ENCODE results near the gene AGAP5. TPM values are rescaled to one million over a fixed set of nuclear protein-coding genes. Genes with fewer than 3 reads are reported as not detected.
"Not testable (repeated sequence)": the region's sequence is repeated elsewhere in the genome, so short reads cannot be mapped to it uniquely, and the experiment has no call there.

The AGAP5 gene
- total and polyA plus RNA-seq, 5 experiments from 2014 or later = 0.19 to 13.2 (median 5.4) TPM; not detected in 1

DNA sequence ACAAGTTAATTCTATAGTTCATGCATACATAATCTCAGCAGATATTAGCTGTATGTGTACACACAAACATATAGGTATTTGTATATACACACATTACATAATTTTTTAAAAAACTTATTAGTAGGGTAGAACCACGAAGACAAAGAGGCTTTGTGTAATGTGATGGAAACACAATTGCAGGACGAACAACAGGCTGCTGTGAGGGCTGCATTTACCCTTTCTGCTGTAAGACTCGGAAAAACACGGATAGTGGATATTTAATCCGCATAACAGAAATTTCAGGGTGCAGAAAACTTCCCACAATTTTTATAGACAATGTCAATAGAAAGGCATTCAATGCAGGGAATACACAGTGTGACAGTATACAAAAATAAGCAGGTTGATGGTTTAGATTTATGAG lies 13.8 kb upstream of the AGAP5 start:
- not testable (repeated sequence) for H3K9me3 Mint-ChIP-seq

DNA sequence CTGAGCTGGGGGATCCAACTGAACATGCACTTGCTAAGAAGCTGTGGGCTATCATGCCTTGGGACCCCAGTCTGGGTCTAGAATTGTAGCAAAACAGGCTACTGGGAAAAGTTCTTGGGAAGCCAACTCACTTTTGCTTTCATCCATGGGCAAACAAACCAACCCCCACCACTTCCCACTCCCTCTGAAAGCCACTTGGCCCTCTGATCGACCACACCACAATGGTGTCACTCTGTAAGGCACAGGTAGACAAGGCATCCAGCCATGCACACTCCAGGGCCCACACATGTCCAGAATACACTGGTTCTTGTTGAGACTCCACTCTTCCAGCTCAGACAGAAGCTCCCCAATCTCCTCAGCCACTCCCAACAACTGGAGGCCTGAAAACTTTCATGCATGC lies 10.2 kb upstream of the AGAP5 start:
- H3K27me3 Mint-ChIP-seq, H3K4me1 Mint-ChIP-seq, DNase-seq, ATAC-seq, H3K27ac Mint-ChIP-seq, POLR2A ChIA-PET, H3K4me3 Mint-ChIP-seq, H3K9me3 Mint-ChIP-seq: not testable (repeated sequence)
- H3K36me3 Mint-ChIP-seq = peaks cover 0 to 44% (median 10%) of the 10 kb centered on the region in 3 donors

More for the DNA sequence above, 13.8 kb upstream of the AGAP5 start:
- H3K36me3 Mint-ChIP-seq = peaks cover 0 to 43% (median 12%) of the 10 kb centered on the region in 3 donors
- H3K27ac Mint-ChIP-seq, POLR2A ChIA-PET, DNase-seq, ATAC-seq, H3K4me1 Mint-ChIP-seq, H3K27me3 Mint-ChIP-seq, H3K4me3 Mint-ChIP-seq: not testable (repeated sequence)

GRCh38 chr10:73707628-73708027 lies 9.7 kb upstream of the AGAP5 start:
- H3K4me3 Mint-ChIP-seq, H3K27me3 Mint-ChIP-seq, H3K9me3 Mint-ChIP-seq, DNase-seq, POLR2A ChIA-PET, ATAC-seq, H3K4me1 Mint-ChIP-seq, H3K27ac Mint-ChIP-seq: not testable (repeated sequence)
- H3K36me3 Mint-ChIP-seq = peaks cover 0 to 41% (median 8%) of the 10 kb centered on the region in 3 donors

- Mint-ChIP-seq H3K36me3 (peaks cover 0 to 42% (median 5%) of the 10 kb centered on the region in 3 donors), H3K27ac (peak overlapping the region in 1 of 10 donors; percentile 44)
- ATAC-seq, H3K4me3 Mint-ChIP-seq, H3K4me1 Mint-ChIP-seq, H3K9me3 Mint-ChIP-seq, DNase-seq, H3K27me3 Mint-ChIP-seq, POLR2A ChIA-PET: not testable (repeated sequence)
These were observed 8.6 kb upstream of the AGAP5 start for GRCh38 chr10:73706488-73706887.

GRCh38 chr10:73705506-73706072 lies 7.7 kb upstream of the AGAP5 start:
- POLR2A ChIA-PET, ATAC-seq, H3K9me3 Mint-ChIP-seq, H3K4me3 Mint-ChIP-seq, H3K27ac Mint-ChIP-seq, H3K27me3 Mint-ChIP-seq, DNase-seq, H3K4me1 Mint-ChIP-seq: not testable (repeated sequence)
- peaks cover 0 to 45% (median 5%) of the 10 kb centered on the region in 3 donors for H3K36me3 Mint-ChIP-seq

- H3K4me3 Mint-ChIP-seq, H3K27me3 Mint-ChIP-seq, POLR2A ChIA-PET, H3K9me3 Mint-ChIP-seq, ATAC-seq, DNase-seq, H3K27ac Mint-ChIP-seq, H3K4me1 Mint-ChIP-seq: not testable (repeated sequence)
- peaks cover 0 to 39% (median 5%) of the 10 kb centered on the region in 3 donors for H3K36me3 Mint-ChIP-seq
These were observed 6.0 kb upstream of the AGAP5 start for GRCh38 chr10:73703924-73704323.

- H3K9me3 Mint-ChIP-seq, H3K27me3 Mint-ChIP-seq, POLR2A ChIA-PET, ATAC-seq, H3K4me1 Mint-ChIP-seq, H3K27ac Mint-ChIP-seq, DNase-seq, H3K4me3 Mint-ChIP-seq: not testable (repeated sequence)
- H3K36me3 Mint-ChIP-seq = peaks cover 0 to 32% (median 3%) of the 10 kb centered on the region in 3 donors
These were observed 910 bp upstream of the AGAP5 start for GRCh38 chr10:73698819-73699218.

DNA sequence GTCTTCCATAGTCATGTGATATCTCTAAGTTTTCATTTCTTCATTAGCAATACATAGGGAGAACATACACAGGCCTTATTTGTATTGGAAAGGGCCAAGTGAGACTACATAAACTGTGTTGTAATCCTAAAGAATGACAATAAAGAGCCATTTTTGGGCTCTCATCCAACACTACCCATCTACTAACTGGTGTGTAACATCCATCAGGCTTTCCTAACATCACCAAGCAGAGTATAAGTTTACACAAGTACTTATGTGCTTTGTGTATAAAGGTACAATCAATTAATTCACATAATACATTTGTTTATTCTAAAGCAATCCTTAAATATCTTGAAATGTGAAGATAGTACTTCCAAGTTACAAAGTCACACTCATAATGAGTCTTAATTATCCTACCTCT lies 2.6 kb downstream of the AGAP5 start:
- H3K36me3 Mint-ChIP-seq = peaks cover 0 to 23% (median 0%) of the 10 kb centered on the region in 3 donors
- DNase-seq, H3K9me3 Mint-ChIP-seq, H3K4me1 Mint-ChIP-seq, H3K27me3 Mint-ChIP-seq, POLR2A ChIA-PET, H3K27ac Mint-ChIP-seq, ATAC-seq, H3K4me3 Mint-ChIP-seq: not testable (repeated sequence)

DNA sequence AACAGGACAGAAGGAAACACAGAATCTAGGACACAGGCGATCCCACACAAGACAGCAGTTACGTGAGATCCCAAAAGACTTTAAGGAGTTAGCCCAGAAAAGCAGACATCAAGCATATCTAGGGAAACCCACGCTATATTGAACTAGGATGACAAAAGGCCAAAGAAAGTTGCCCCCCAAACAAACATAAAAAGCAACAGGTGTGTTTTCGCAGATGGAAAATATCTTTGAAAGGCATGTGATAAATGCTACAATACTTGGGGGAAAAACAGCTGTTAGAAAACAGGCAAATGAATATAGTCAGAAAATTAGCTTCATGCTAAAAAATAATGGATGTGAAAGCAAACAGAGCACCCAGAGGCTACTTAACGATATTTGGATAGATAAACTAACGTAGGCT lies 7.2 kb downstream of the AGAP5 start:
- DNase-seq, ATAC-seq, H3K4me3 Mint-ChIP-seq, H3K27me3 Mint-ChIP-seq, H3K9me3 Mint-ChIP-seq, POLR2A ChIA-PET, H3K27ac Mint-ChIP-seq, H3K4me1 Mint-ChIP-seq: not testable (repeated sequence)
- peaks cover 0 to 29% (median 3%) of the 10 kb centered on the region in 3 donors for H3K36me3 Mint-ChIP-seq

DNA sequence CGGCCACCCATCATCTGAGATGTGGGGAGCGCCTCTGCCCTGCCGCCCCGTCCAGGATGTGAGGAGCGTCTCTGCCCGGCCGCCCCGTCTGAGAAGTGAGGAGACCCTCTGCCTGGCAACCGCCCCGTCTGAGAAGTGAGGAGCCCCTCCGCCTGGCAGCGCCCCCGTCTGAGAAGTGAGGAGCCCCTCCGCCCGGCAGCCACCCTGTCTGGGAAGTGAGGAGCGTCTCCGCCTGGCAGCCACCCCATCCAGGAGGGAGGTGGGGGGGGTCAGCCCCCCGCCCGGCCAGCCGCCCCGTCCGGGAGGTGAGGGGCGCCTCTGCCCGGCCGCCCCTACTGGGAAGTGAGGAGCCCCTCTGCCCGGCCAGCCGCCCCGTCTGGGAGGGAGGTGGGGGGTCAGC lies 8.3 kb downstream of the AGAP5 start:
- H3K9me3 Mint-ChIP-seq, POLR2A ChIA-PET, ATAC-seq, H3K27me3 Mint-ChIP-seq, H3K4me1 Mint-ChIP-seq, H3K27ac Mint-ChIP-seq, H3K4me3 Mint-ChIP-seq, DNase-seq: not testable (repeated sequence)
- peaks cover 0 to 34% (median 3%) of the 10 kb centered on the region in 3 donors for H3K36me3 Mint-ChIP-seq

DNA sequence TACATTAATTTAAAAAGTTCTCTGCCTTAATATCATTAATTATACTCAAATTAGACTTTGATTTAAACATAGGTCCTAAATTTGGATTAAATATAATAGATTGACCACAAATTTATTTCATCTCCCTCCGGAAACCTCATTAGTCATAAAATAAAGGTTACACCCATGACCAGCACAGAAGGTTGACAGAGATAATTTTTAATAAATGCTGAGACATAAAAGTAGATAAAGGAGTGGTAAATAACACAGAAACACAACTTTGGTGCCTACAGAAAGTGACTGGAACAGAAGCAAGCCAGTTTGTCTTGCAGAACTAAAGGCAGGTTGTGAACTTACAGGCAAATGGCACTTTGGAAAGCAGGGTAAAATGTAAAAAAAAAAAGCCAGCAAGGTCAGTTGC lies 10.3 kb downstream of the AGAP5 start:
- H3K36me3 Mint-ChIP-seq = peaks cover 0 to 28% (median 3%) of the 10 kb centered on the region in 3 donors
- H3K9me3 Mint-ChIP-seq, H3K4me3 Mint-ChIP-seq, ATAC-seq, H3K27me3 Mint-ChIP-seq, H3K27ac Mint-ChIP-seq, POLR2A ChIA-PET, DNase-seq, H3K4me1 Mint-ChIP-seq: not testable (repeated sequence)

DNA sequence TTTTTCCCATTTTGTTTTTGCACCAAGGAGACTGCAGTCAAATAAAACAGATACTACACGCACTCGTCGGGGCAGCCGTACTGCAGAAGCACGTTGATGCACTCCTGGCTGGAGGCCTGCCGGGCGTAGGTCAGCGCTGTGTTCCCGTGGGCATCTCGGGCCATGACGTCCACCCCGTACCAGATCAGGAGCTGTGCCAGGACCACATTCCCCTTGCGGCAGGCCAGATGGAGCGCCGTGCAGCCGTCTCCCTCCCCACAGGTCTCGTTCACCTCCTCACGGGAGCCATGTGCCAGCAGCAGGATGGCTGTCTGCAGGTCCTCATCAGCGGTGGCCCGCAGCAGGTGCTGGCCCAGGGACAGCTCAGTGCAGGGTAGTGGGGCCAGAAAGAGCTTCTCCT lies 23.4 kb downstream of the AGAP5 start:
- H3K9me3 Mint-ChIP-seq, POLR2A ChIA-PET, H3K36me3 Mint-ChIP-seq, H3K4me1 Mint-ChIP-seq, H3K4me3 Mint-ChIP-seq, ATAC-seq, H3K27ac Mint-ChIP-seq, DNase-seq, H3K27me3 Mint-ChIP-seq: not testable (repeated sequence)

DNA sequence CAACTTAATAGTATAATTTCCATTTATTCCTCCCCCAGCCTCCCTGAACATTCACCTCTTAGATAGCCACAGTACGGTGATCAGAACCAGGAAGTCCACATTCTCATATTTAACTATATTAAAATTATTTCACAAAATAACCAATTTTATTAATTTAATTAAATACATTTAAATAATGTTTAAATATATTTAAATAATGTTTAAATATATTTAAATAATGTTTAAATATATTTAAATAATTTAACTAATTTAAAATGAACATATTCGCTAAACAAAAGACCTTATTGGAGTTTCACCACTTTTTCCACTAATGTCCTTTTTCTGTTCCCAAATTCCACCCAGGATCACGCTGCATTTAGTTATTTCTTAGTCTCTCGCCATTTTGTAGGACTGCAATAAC lies 29.5 kb downstream of the AGAP5 start:
- H3K27ac Mint-ChIP-seq, H3K4me3 Mint-ChIP-seq, H3K36me3 Mint-ChIP-seq, ATAC-seq, H3K27me3 Mint-ChIP-seq, H3K9me3 Mint-ChIP-seq, H3K4me1 Mint-ChIP-seq, POLR2A ChIA-PET, DNase-seq: not testable (repeated sequence)

DNA sequence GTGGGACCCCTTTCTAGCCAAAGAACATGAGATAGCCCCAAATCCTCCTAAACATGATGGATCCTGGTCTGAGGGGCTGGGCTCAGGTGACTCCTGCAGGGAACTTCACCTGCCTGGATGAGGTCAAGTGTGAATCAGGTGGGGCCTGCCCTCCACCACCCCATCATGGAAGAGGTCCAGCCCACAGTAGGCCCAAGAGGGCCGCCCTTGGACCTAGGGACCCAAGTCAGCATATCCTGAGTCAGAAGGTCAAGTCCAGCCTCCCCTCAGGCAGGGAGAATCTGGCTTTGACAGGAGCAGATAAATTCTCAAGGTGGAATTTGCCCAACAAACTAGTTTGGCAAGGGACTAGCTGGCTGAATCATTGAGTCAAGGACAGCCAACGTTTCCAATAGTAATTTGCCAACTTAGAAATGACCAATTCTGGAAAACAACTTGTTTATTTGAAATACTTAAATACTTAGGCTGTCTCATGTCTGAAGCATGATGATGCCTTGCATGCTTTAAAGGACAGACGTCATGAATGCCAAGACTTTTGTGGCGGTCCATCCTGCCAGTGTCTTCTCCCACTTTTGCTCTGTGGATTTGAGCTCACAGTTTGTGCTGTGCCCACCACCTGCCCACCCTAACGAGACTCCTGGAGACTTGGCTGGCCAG lies 31.6 kb downstream of the AGAP5 start:
- H3K27me3 Mint-ChIP-seq, H3K9me3 Mint-ChIP-seq, ATAC-seq, H3K4me1 Mint-ChIP-seq, H3K36me3 Mint-ChIP-seq, DNase-seq, POLR2A ChIA-PET, H3K4me3 Mint-ChIP-seq: not testable (repeated sequence)
- H3K27ac Mint-ChIP-seq = peak overlapping the region in 1 of 10 donors; percentile 57
